Liver (tissue), 9 donors: ENCODE results near the gene HMX1. TPM values are rescaled to one million over a fixed set of nuclear protein-coding genes. Genes with fewer than 3 reads are reported as not detected.

Experiments
- DNase-seq: peaks from one replicate; pipeline ENCODE4 v3.0.0-alpha.2; 2017; ENCODE audit warnings: low spot score
- H3K27ac ChIP-seq, 2 donors: one replicate each; pipeline ENCODE4 v1.7.0; 2013; ENCODE audit warnings: inconsistent platforms in 2 of 2, low read length in 2 of 2, control low read depth in 1 of 2, low read depth in 1 of 2, mild to moderate bottlenecking in 1 of 2
- H3K27me3 ChIP-seq, 4 donors: one replicate each; pipeline versions ENCODE4 v1.6.1 to v1.7.0; 2013; ENCODE audit warnings: low read length in 3 of 4, inconsistent platforms in 1 of 4, mild to moderate bottlenecking in 1 of 4, moderate library complexity in 1 of 4; ENCODE audit not compliant: control insufficient read depth in 4 of 4, insufficient read depth in 4 of 4
- H3K36me3 ChIP-seq, 4 donors: one replicate each; pipeline versions ENCODE4 v1.6.1 to v1.7.0; 2013; ENCODE audit warnings: low read length in 3 of 4, mild to moderate bottlenecking in 3 of 4, low read depth in 1 of 4, moderate library complexity in 1 of 4; ENCODE audit not compliant: control insufficient read depth in 4 of 4, insufficient read depth in 3 of 4
- H3K4me1 ChIP-seq, 4 donors: one replicate each; pipeline versions ENCODE4 v1.6.1 to v1.7.0; 2013; ENCODE audit warnings: low read length in 3 of 4, mild to moderate bottlenecking in 3 of 4, moderate library complexity in 1 of 4; ENCODE audit not compliant: control insufficient read depth in 4 of 4, insufficient read depth in 4 of 4
- H3K4me3 ChIP-seq, 3 donors: one replicate each; pipeline versions ENCODE4 v1.6.1 to v1.7.0; 2013; ENCODE audit warnings: low read length in 3 of 3, control low read depth in 1 of 3, low read depth in 1 of 3, mild to moderate bottlenecking in 1 of 3
- H3K9ac ChIP-seq, 2 donors: one replicate each; pipeline ENCODE4 v1.7.0; 2013; ENCODE audit warnings: low read length in 2 of 2, mild to moderate bottlenecking in 2 of 2, moderate library complexity in 2 of 2, control low read depth in 1 of 2, low read depth in 1 of 2
- H3K9me3 ChIP-seq, 4 donors: one replicate each; pipeline versions ENCODE4 v1.6.1 to v1.7.0; 2013; ENCODE audit warnings: low read length in 3 of 4; ENCODE audit not compliant: control insufficient read depth in 4 of 4
- ATF3 ChIP-seq: IDR thresholded peaks from 2 replicates; pipeline ENCODE4 v1.6.1; 2016; ENCODE audit warnings: antibody characterized with exemption
- CTCF ChIP-seq: fragments of 150-350 bp; IDR thresholded peaks from 2 replicates; pipeline ENCODE4 v1.5.1; 2017; ENCODE audit warnings: improper control_type of control experiment, low read depth, low read length; ENCODE audit not compliant: missing input control
- EGR1 ChIP-seq, 2 donors: IDR thresholded peaks; 2 replicates each; pipeline ENCODE4 v1.6.1; 2016 to 2018; ENCODE audit warnings: antibody characterized with exemption in 2 of 2, low read depth in 2 of 2
- FOXA1 ChIP-seq: IDR thresholded peaks from 2 replicates; pipeline ENCODE4 v1.6.1; 2016; ENCODE audit warnings: antibody characterized with exemption
- FOXA2 ChIP-seq: IDR thresholded peaks from 2 replicates; pipeline ENCODE4 v1.6.1; 2016; ENCODE audit warnings: antibody characterized with exemption
- GABPA ChIP-seq, 2 donors: IDR thresholded peaks in 1 of 2; conservative IDR thresholded peaks in 1 of 2; 2 replicates each; pipeline ENCODE4 v1.6.1; 2016; ENCODE audit warnings: antibody characterized with exemption in 2 of 2, mild to moderate bottlenecking in 1 of 2, moderate library complexity in 1 of 2
- HNF4A ChIP-seq, 2 donors: conservative IDR thresholded peaks; 2 replicates each; pipeline ENCODE4 v1.6.1; 2016; ENCODE audit warnings: antibody characterized with exemption in 2 of 2, mild to moderate bottlenecking in 2 of 2
- HNF4G ChIP-seq: IDR thresholded peaks from 2 replicates; pipeline ENCODE4 v1.6.1; 2016; ENCODE audit warnings: antibody characterized with exemption
- JUND ChIP-seq, 2 donors: IDR thresholded peaks; 2 replicates each; pipeline ENCODE4 v1.6.1; 2016; ENCODE audit warnings: antibody characterized with exemption in 2 of 2
- NR2F2 ChIP-seq: IDR thresholded peaks from 2 replicates; pipeline ENCODE4 v1.6.1; 2016; ENCODE audit warnings: antibody characterized with exemption
- RAD21 ChIP-seq, 2 donors: IDR thresholded peaks; 2 replicates each; pipeline ENCODE4 v1.6.1; 2016; ENCODE audit warnings: antibody characterized with exemption in 2 of 2, mild to moderate bottlenecking in 2 of 2
- REST ChIP-seq: IDR thresholded peaks from 2 replicates; pipeline ENCODE4 v1.6.1; 2016; ENCODE audit warnings: antibody characterized with exemption, mild to moderate bottlenecking
- SP1 ChIP-seq: IDR thresholded peaks from 2 replicates; pipeline ENCODE4 v1.6.1; 2018; ENCODE audit warnings: antibody characterized with exemption, mild to moderate bottlenecking
- TAF1 ChIP-seq: conservative IDR thresholded peaks from 2 replicates; pipeline ENCODE4 v1.6.1; 2016; ENCODE audit warnings: antibody characterized with exemption, mild to moderate bottlenecking
- YY1 ChIP-seq: IDR thresholded peaks from 2 replicates; pipeline ENCODE4 v1.6.1; 2016; ENCODE audit warnings: antibody characterized with exemption, mild to moderate bottlenecking
- WGBS: extraction: QIAGEN DNeasy Blood & Tissue Kit; methylation state at CpG from one replicate; pipeline ENCODE4 v1.1.7; 2013; 5-methylcytosine and 5-hydroxymethylcytosine counted together
- polyA plus RNA-seq, 2 donors: library from polyadenylated mRNA; stranded (reverse) in 1 of 2; unstranded in 1 of 2; fragments of 200-250 nt in 1 of 2; fragments of >200 nt in 1 of 2; fragmentation: Nextera tagmentation in 1 of 2; extraction: Ambion mirVana in 1 of 2; gene quantifications; one replicate each; pipeline versions ENCODE4 v1.2.1 to v1.2.3, GENCODE V29; 2013 to 2015
- total RNA-seq, 2 donors: library from RNA; depleted of rRNA; stranded (reverse); fragments of >200 nt; gene quantifications; one replicate each; pipeline ENCODE4 v1.2.3, GENCODE V29; 2014
- TF ChIP-seq, protein P1 (sequence below): IDR thresholded peaks from 2 replicates; pipeline ENCODE4 v1.6.1; 2016; ENCODE audit warnings: antibody characterized with exemption
- TF ChIP-seq, protein P2 (sequence below): IDR thresholded peaks from 2 replicates; pipeline ENCODE4 v1.6.1; 2016; ENCODE audit warnings: antibody characterized with exemption
- donor health status: healthy.
- donor health status: healthy.
- donor health status: healthy.
- donor health status: healthy.
- donor health status: healthy.

Gene HMX1
- total and polyA plus RNA-seq, 4 donors = not detected

GRCh38 chr4:8909548-8909947 is 37.9 kb upstream of the HMX1 start:
- H3K9me3 ChIP-seq = no peaks in the 10 kb centered on the region
- H3K9ac ChIP-seq = no peak overlapping the region
- no peak overlapping the region for H3K4me3 ChIP-seq
- no peak for TF ChIP-seq GABPA (IDR thresholded peaks at IDR 0.05 in 1 of 2, conservative IDR thresholded peaks at IDR 0.05 in 1 of 2)
- no peak for TF ChIP-seq FOXA2
- no peak for TF ChIP-seq YY1
- no peak for TF ChIP-seq JUND (IDR thresholded peaks at IDR 0.05)
- TF ChIP-seq, protein P1, sequence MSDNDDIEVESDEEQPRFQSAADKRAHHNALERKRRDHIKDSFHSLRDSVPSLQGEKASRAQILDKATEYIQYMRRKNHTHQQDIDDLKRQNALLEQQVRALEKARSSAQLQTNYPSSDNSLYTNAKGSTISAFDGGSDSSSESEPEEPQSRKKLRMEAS = no peak
- TF ChIP-seq, protein P2, sequence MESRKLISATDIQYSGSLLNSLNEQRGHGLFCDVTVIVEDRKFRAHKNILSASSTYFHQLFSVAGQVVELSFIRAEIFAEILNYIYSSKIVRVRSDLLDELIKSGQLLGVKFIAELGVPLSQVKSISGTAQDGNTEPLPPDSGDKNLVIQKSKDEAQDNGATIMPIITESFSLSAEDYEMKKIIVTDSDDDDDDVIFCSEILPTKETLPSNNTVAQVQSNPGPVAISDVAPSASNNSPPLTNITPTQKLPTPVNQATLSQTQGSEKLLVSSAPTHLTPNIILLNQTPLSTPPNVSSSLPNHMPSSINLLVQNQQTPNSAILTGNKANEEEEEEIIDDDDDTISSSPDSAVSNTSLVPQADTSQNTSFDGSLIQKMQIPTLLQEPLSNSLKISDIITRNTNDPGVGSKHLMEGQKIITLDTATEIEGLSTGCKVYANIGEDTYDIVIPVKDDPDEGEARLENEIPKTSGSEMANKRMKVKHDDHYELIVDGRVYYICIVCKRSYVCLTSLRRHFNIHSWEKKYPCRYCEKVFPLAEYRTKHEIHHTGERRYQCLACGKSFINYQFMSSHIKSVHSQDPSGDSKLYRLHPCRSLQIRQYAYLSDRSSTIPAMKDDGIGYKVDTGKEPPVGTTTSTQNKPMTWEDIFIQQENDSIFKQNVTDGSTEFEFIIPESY = no peak
- TF ChIP-seq NR2F2 = no peak
- no peak for TF ChIP-seq CTCF
- TF ChIP-seq ATF3 = no peak
- no peak for TF ChIP-seq RAD21 (IDR thresholded peaks at IDR 0.05)
- TF ChIP-seq TAF1 = no peak
- no peak for TF ChIP-seq HNF4G
- peaks cover 0 to 6% (median 0%) of the 10 kb centered on the region in 4 donors for H3K27me3 ChIP-seq
- no peak overlapping the region for H3K27ac ChIP-seq
- no peaks in the 10 kb centered on the region for H3K36me3 ChIP-seq
- no peaks in the 10 kb centered on the region for H3K4me1 ChIP-seq
- no peak for DNase-seq
- WGBS = 37% methylated on average over 9 of the region's 9 CpGs

GRCh38 chr4:8908206-8908893 is 36.7 kb upstream of the HMX1 start:
- Histone ChIP-seq H3K36me3 (no peaks in the 10 kb centered on the region), H3K9me3 (peaks cover 0 to 3% (median 0%) of the 10 kb centered on the region in 4 donors), H3K27ac (no peak overlapping the region), H3K4me3 (no peak overlapping the region), H3K9ac (no peak overlapping the region), H3K4me1 (no peaks in the 10 kb centered on the region), H3K27me3 (peaks cover 0 to 6% (median 0%) of the 10 kb centered on the region in 4 donors)
- no peak for TF ChIP-seq REST
- TF ChIP-seq, protein P2 = no peak
- TF ChIP-seq TAF1 = no peak
- no peak for TF ChIP-seq EGR1 (IDR thresholded peaks at IDR 0.05; ENCODE audit: low read depth in 2 of 2)
- TF ChIP-seq HNF4A (conservative IDR thresholded peaks at IDR 0.05) = no peak
- TF ChIP-seq SP1 = no peak
- no peak for TF ChIP-seq FOXA2
- no peak for TF ChIP-seq JUND (IDR thresholded peaks at IDR 0.05)
- TF ChIP-seq FOXA1 = no peak
- no peak for TF ChIP-seq NR2F2
- TF ChIP-seq HNF4G = no peak
- no peak for TF ChIP-seq CTCF
- TF ChIP-seq, protein P1 = no peak
- no peak for TF ChIP-seq GABPA (IDR thresholded peaks at IDR 0.05 in 1 of 2, conservative IDR thresholded peaks at IDR 0.05 in 1 of 2)
- peak; percentile 27 for DNase-seq
- 76% methylated on average over 34 of the region's 34 CpGs for WGBS
